ENCODE results near the gene PTGDR2. TPM values are rescaled to one million over a fixed set of nuclear protein-coding genes. Genes with fewer than 3 reads are reported as not detected.

The PTGDR2 gene
- total RNA-seq, 1 experiment from 2014 or later: not detected

DNA sequence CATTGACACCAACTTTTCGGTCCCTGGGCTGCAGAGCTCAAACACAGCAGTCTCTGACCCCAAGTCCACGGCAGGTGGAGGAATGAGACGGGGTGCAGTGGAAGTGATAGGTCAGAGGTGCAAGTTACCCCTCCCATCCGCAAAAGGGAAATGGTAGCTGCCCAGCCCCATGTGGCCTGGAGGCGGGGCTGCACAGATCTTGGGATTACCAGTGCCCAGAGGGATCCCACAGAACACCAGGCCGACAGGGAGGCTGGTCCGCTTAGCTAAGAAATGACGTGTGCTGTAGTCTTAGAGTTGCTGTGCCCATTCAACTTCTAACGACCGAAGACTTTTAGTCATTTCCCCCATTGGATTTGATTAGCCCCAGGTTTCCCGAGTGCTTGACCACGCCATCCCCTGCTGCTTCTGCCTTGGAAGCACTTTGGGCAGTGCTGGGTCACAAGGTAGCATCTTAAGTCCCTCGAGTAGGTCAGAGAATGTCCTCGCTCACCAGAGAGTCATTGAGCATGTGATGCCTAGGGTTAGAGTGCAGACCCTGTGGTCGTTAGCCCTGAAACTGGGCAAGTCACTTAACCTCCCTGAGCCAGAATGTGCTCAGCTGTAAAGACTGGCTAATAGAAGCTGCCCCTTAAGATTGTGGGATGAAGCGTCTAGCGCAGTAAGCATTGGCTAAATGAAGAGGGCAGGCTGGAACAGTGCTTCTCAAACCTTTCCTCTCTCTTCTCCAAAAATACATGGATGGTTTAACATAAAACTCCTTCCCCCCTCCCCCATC lies 4.2 kb downstream of the PTGDR2 start:
- no peaks in the 10 kb centered on the region for H3K9me3 ChIP-seq (ENCODE audit: low read length)
- peaks cover 11% of the 10 kb centered on the region for H3K79me2 ChIP-seq (ENCODE audit: low read length)
- peaks cover 31% of the 10 kb centered on the region; the same call in 1 of the 2 replicates for H3K36me3 ChIP-seq (ENCODE audit: low read depth, low read length)
- ATAC-seq (no peak), DNase-seq (no peak)
- H4K20me1 ChIP-seq (ENCODE audit: low read length): no peaks in the 10 kb centered on the region
- H3K4me1 ChIP-seq (ENCODE audit: insufficient read depth, low read length): no peaks in the 10 kb centered on the region
- intact Hi-C loops (cut with micrococcal nuclease): no loop called here
- no peak overlapping the region for H3K4me2 ChIP-seq (ENCODE audit: low read length)
- no peaks in the 10 kb centered on the region for H3K9me2 ChIP-seq (replicated peaks; ENCODE audit: low read length)
- no peak overlapping the region for H2AFZ ChIP-seq (ENCODE audit: low read length)
- CTCF ChIA-PET: no interaction called here
- POLR2A ChIA-PET (ENCODE audit: unreplicated experiment): interaction anchor here (0.6 kb wide), 1 partner anchor 20 kb away, joined by 4 read pairs; no protein-coding TSS in a partner anchor
- no peaks in the 10 kb centered on the region for H3K27me3 ChIP-seq (ENCODE audit: low read length)
- H3F3A ChIP-seq (ENCODE audit: low read length, unreplicated experiment): no peaks in the 10 kb centered on the region
- no TSS peak for BruUV-seq (replicated peaks)
- no peak overlapping the region for H3K4me3 ChIP-seq (ENCODE audit: low read length)
- H3K9ac ChIP-seq (ENCODE audit: low read length): no peak overlapping the region
- TF ChIP-seq EZH2 (IDR thresholded peaks at IDR 0.05; ENCODE audit: low read length, unreplicated experiment) (no peak), EZH2phosphoT487 (IDR thresholded peaks at IDR 0.05; ENCODE audit: borderline replicate concordance, low read length) (no peak)
- H3K27ac ChIP-seq (ENCODE audit: low read length): no peak overlapping the region

DNA sequence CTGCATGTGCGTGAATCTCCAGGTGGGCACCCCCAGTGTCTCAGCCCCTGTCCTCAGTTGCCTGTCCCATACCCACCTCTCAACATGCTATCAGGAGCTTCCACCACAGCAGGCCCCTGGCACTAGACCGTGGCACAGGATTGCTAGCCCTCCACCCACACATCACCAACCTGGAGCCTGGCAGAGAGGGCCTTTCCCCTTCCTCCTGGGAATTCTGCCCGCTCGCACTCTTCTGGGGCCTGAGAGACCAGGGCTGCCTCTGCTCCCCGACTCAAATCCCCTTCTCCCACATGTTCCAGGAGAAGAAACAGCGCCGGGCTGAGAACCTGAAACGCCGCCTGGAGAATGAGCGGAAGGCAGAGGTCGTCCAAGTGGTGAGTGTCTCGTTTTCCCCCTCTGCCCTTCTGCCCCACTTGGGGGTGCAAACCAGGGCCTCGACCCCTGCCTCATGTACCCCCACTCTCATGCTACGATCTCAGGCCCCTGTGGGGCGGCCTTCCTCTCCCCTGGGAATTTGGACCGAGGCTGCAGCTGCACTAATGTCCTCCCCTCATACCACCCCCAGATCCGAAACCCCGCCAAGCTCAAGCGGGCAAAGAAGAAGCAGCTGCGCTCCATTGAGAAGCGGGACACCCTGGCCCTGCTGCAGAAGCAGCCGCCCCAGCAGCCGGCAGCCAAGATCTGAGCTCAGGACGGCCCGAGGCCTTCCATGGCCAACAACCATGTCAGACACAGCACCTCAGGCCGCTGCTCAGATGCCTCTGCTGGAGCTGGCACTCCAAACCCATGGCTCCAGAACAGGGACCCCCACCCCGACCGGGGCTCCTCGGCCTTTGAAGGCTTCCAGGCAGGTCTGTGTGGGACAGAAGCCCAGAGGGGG lies 5.9 kb downstream of the PTGDR2 start:
- peaks cover 7% of the 10 kb centered on the region for H3K4me1 ChIP-seq (ENCODE audit: insufficient read depth, low read length)
- intact Hi-C loops (cut with micrococcal nuclease): no loop called here
- no peaks in the 10 kb centered on the region for H3K27me3 ChIP-seq (ENCODE audit: low read length)
- ATAC-seq (no peak), DNase-seq (no peak)
- peaks cover 8% of the 10 kb centered on the region for H4K20me1 ChIP-seq (ENCODE audit: low read length)
- no peaks in the 10 kb centered on the region for H3F3A ChIP-seq (ENCODE audit: low read length, unreplicated experiment)
- H3K79me2 ChIP-seq (ENCODE audit: low read length): peaks cover 27% of the 10 kb centered on the region
- H3K27ac ChIP-seq (ENCODE audit: low read length): no peak overlapping the region
- ChIA-PET POLR2A (ENCODE audit: unreplicated experiment) (no interaction called here), CTCF (no interaction called here)
- BruUV-seq (replicated peaks): no TSS peak
- H3K9ac ChIP-seq (ENCODE audit: low read length): no peak overlapping the region
- TF ChIP-seq, protein P1, sequence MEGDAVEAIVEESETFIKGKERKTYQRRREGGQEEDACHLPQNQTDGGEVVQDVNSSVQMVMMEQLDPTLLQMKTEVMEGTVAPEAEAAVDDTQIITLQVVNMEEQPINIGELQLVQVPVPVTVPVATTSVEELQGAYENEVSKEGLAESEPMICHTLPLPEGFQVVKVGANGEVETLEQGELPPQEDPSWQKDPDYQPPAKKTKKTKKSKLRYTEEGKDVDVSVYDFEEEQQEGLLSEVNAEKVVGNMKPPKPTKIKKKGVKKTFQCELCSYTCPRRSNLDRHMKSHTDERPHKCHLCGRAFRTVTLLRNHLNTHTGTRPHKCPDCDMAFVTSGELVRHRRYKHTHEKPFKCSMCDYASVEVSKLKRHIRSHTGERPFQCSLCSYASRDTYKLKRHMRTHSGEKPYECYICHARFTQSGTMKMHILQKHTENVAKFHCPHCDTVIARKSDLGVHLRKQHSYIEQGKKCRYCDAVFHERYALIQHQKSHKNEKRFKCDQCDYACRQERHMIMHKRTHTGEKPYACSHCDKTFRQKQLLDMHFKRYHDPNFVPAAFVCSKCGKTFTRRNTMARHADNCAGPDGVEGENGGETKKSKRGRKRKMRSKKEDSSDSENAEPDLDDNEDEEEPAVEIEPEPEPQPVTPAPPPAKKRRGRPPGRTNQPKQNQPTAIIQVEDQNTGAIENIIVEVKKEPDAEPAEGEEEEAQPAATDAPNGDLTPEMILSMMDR (conservative IDR thresholded peaks at IDR 0.05; ENCODE audit: low read depth, low read length): no peak
- TF ChIP-seq EZH2 (IDR thresholded peaks at IDR 0.05; ENCODE audit: low read length, unreplicated experiment) (no peak), EZH2phosphoT487 (IDR thresholded peaks at IDR 0.05; ENCODE audit: borderline replicate concordance, low read length) (no peak)
- H3K36me3 ChIP-seq (ENCODE audit: low read depth, low read length): peaks cover 31% of the 10 kb centered on the region; the same call in 1 of the 2 replicates
- no peak overlapping the region for H3K4me2 ChIP-seq (ENCODE audit: low read length)
- no peak overlapping the region for H2AFZ ChIP-seq (ENCODE audit: low read length)
- H3K4me3 ChIP-seq (ENCODE audit: low read length): no peak overlapping the region
- no peaks in the 10 kb centered on the region for H3K9me2 ChIP-seq (replicated peaks; ENCODE audit: low read length)
- H3K9me3 ChIP-seq (ENCODE audit: low read length): no peaks in the 10 kb centered on the region

DNA sequence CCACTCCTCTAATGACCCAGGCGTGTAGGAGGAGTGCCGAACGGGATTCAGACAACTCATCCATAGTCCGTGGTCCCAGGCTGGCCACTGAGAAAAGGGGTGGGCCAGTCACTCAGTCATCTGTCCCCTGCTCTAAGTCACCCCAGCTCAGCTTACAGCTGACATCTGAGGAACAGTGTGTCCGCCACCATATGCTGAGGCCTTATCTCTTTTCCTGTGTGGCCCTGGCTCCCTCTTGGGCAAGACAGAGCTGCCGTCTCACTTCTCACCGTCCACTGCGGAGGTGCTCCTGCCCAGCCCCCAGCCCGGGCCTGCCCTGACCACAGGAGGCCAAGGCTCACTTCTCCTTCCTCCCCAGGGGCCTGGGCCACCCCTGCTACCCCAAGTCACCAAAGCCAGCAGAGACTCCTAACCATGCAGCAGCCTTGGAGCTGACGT lies 7.0 kb downstream of the PTGDR2 start:
- intact Hi-C loops (cut with micrococcal nuclease): no loop called here
- H3K9ac ChIP-seq (ENCODE audit: low read length): no peak overlapping the region
- H3K4me3 ChIP-seq (ENCODE audit: low read length): no peak overlapping the region
- no TSS peak for BruUV-seq (replicated peaks)
- H3K27ac ChIP-seq (ENCODE audit: low read length): no peak overlapping the region
- H3K9me3 ChIP-seq (ENCODE audit: low read length): no peaks in the 10 kb centered on the region
- peaks cover 31% of the 10 kb centered on the region; the same call in 1 of the 2 replicates for H3K36me3 ChIP-seq (ENCODE audit: low read depth, low read length)
- POLR2A ChIA-PET (ENCODE audit: unreplicated experiment): no interaction called here
- no peak overlapping the region for H3K4me2 ChIP-seq (ENCODE audit: low read length)
- no peaks in the 10 kb centered on the region for H3F3A ChIP-seq (ENCODE audit: low read length, unreplicated experiment)
- H2AFZ ChIP-seq (ENCODE audit: low read length): no peak overlapping the region
- ATAC-seq (no peak), DNase-seq (no peak)
- H3K4me1 ChIP-seq (ENCODE audit: insufficient read depth, low read length): peaks cover 17% of the 10 kb centered on the region
- H3K79me2 ChIP-seq (ENCODE audit: low read length): peaks cover 38% of the 10 kb centered on the region
- CTCF ChIA-PET: no interaction called here
- no peaks in the 10 kb centered on the region for H3K9me2 ChIP-seq (replicated peaks; ENCODE audit: low read length)
- H3K27me3 ChIP-seq (ENCODE audit: low read length): no peaks in the 10 kb centered on the region
- TF ChIP-seq EZH2phosphoT487 (IDR thresholded peaks at IDR 0.05; ENCODE audit: borderline replicate concordance, low read length): no peak
- no peak for TF ChIP-seq EZH2 (IDR thresholded peaks at IDR 0.05; ENCODE audit: low read length, unreplicated experiment)
- TF ChIP-seq, protein P1 (conservative IDR thresholded peaks at IDR 0.05; ENCODE audit: low read depth, low read length): no peak
- peaks cover 15% of the 10 kb centered on the region for H4K20me1 ChIP-seq (ENCODE audit: low read length)
